Body of pancreas (tissue), 4 donors: ENCODE measurements around the gene CDCA4. TPM values are rescaled to one million over a fixed set of nuclear protein-coding genes. Genes with fewer than 3 reads are reported as not detected.

ENCODE experiments used
- ATAC-seq: fragments of 150-250 bp; one replicate; pipeline ENCODE4 v1.9.1; 2016
- DNase-seq, 4 donors: peaks; one replicate each; pipeline ENCODE4 v3.0.0-alpha.2; 2019
- H3K27ac ChIP-seq, 4 donors: fragments of 200-600 bp; sonication (generic); 1 replicate in 3 of 4; 2 replicates in 1 of 4; pipeline versions ENCODE4 v1.5.1 to v1.6.1; 2016 to 2019; ENCODE audit warnings: mild to moderate bottlenecking in 1 of 4, mixed read lengths in 1 of 4, moderate library complexity in 1 of 4
- H3K27me3 ChIP-seq, 2 donors: fragments of 200-600 bp; sonication (generic); one replicate each; pipeline ENCODE4 v1.6.0; 2016; ENCODE audit warnings: mild to moderate bottlenecking in 1 of 2
- H3K36me3 ChIP-seq, 2 donors: fragments of 200-600 bp; sonication (generic); replicated peaks in 1 of 2; 2 replicates each; pipeline ENCODE4 v1.5.1; 2016; ENCODE audit warnings: low read depth in 2 of 2; ENCODE audit not compliant: insufficient read depth in 1 of 2
- H3K4me1 ChIP-seq: fragments of 200-600 bp; sonication (generic); one replicate; pipeline ENCODE4 v1.6.0; 2016
- H3K4me3 ChIP-seq, 2 donors: fragments of 200-600 bp; sonication (generic); 1 replicate in 1 of 2; 2 replicates in 1 of 2; pipeline ENCODE4 v1.5.1; 2016 to 2019
- H3K9me3 ChIP-seq, 3 donors: fragments of 200-600 bp; sonication (generic); 1 replicate in 2 of 3; 2 replicates in 1 of 3; pipeline ENCODE4 v1.5.1; 2016
- POLR2A ChIP-seq, 3 donors: fragments of 450-650 bp; IDR thresholded peaks; one replicate each; pipeline ENCODE4 v1.6.1; 2016; ENCODE audit warnings: antibody characterized with exemption in 3 of 3, mild to moderate bottlenecking in 2 of 3
- WGBS, 2 donors: methylation state at CpG; one replicate each; pipeline ENCODE4 v1.1.5; 2017; 5-methylcytosine and 5-hydroxymethylcytosine counted together
- intact Hi-C: fragments of 100-400 bp; cut with DNase I; formaldehyde crosslinking; loops from one replicate; pipeline ENCODE4 v1.15.1; 2023
- total RNA-seq, 2 donors: library from RNA; depleted of rRNA; stranded (reverse); fragments of >200 nt; gene quantifications; one replicate each; pipeline ENCODE4 v1.1.0, GENCODE V29; 2016
- TF ChIP-seq, protein P1 (sequence below), 7 experiments: fragments of 450-650 bp in 4 of 7; fragments of 200-600 bp in 3 of 7; sonication (generic) in 3 of 7; IDR thresholded peaks; one replicate each; pipeline ENCODE4 v1.5.1; 2016 to 2019; ENCODE audit warnings: antibody characterized with exemption in 7 of 7

CDCA4 gene
- total RNA-seq, 2 donors from 2014 or later = 2.6 to 4.7 TPM

DNA sequence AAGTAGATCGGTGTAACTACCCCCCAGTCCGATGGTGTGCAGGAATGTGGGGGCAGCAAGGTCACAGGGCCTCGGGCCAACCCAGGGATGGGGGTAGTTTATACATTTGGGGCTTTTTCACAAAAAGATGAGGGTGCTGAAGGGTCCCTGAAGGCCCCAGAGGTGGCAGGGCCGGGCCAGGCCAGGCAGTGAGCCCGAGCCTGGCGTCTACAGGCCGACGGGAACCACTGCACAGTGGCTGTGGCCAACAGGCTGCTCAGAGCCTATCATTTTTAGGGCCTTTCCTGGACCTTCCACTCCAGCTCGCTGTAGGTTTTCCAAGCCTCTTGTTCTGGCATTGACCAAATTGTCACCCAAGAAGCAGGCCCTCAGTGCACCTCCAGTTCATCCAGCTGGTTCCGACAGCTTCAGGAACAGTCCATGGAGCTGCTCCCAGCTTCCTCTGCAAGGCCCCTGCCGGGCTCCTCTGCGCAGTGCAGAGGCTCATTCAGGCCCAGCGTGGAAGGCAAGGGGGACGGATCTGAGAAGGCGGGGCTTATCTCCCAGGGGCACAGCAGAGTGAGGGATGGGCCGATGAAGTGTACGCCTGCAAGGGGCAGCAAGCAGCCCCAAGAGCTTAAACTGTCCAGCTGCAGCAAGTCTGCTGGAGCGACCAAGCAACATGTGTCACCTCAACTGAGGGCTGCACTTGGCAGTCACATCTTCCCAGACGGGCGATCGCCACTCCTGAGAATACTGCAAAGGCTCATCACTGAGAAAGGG is 13.9 kb downstream of the CDCA4 start:
- ATAC-seq (no peak), DNase-seq (no peak)
- Histone ChIP-seq H3K36me3 (peaks cover 0 to 6% of the 10 kb centered on the region in 2 donors), H3K4me3 (no peak overlapping the region), H3K27me3 (no peaks in the 10 kb centered on the region), H3K9me3 (no peaks in the 10 kb centered on the region), H3K4me1 (no peaks in the 10 kb centered on the region), H3K27ac (no peak overlapping the region)
- TF ChIP-seq, protein P1, sequence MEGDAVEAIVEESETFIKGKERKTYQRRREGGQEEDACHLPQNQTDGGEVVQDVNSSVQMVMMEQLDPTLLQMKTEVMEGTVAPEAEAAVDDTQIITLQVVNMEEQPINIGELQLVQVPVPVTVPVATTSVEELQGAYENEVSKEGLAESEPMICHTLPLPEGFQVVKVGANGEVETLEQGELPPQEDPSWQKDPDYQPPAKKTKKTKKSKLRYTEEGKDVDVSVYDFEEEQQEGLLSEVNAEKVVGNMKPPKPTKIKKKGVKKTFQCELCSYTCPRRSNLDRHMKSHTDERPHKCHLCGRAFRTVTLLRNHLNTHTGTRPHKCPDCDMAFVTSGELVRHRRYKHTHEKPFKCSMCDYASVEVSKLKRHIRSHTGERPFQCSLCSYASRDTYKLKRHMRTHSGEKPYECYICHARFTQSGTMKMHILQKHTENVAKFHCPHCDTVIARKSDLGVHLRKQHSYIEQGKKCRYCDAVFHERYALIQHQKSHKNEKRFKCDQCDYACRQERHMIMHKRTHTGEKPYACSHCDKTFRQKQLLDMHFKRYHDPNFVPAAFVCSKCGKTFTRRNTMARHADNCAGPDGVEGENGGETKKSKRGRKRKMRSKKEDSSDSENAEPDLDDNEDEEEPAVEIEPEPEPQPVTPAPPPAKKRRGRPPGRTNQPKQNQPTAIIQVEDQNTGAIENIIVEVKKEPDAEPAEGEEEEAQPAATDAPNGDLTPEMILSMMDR (IDR thresholded peaks at IDR 0.05) = no peak
- TF ChIP-seq POLR2A (IDR thresholded peaks at IDR 0.05) = no peak
- 84 to 87% methylated on average over 8 to 21 of the region's 21 CpGs for WGBS, 2 donors
- intact Hi-C loops = no loop called here

DNA sequence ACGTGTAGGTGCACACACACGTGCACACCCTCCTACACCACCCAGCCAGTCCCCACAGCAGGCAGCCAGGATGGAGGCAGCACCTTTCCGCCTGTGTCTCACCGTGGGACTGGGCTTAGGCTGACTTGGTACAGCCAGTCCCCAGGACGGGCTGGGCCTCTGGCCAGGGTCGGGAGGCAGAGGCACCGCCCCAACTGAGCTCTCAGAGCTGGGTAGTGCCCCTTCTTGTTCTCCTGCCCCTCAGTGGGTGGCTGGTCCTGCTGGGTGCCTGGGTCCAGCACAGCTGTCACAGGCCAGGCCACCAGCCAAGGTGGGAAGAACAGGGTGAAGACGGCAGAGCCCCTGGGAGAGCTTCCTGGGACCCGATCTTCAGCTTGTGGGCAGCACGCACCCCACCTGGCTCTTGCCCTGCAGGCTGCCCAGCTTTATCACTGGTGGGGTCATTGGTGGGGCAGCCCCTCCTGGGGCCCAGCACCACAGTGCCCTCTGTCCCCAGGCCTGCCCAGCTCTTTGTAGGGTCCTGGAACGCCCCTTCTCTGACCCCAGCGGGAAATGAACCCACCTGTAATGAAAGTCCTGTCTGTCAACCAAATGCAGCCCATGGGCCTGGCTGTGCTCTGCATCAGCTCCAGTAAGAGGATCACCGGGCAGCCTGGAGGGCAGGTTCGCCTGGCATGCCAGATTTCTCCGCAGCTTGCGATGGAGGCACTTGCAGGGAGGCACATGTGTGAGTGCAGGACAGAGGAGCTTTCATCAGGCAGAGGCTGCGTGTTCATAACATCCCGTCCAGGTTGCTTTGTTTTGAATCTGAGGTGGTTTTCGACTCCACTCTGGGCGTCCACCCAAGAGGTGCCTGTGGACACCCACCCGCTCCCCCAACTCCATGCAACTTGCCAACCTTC is 14.7 kb downstream of the CDCA4 start:
- Histone ChIP-seq H3K27ac (no peak overlapping the region), H3K4me3 (no peak overlapping the region), H3K9me3 (no peaks in the 10 kb centered on the region), H3K4me1 (no peaks in the 10 kb centered on the region), H3K27me3 (no peaks in the 10 kb centered on the region), H3K36me3 (peaks cover 0 to 6% of the 10 kb centered on the region in 2 donors)
- 90 to 96% methylated on average over 5 to 20 of the region's 21 CpGs for WGBS, 2 donors
- intact Hi-C loops = no loop called here
- DNase-seq = no peak
- no peak for TF ChIP-seq POLR2A (IDR thresholded peaks at IDR 0.05)
- TF ChIP-seq, protein P1 (IDR thresholded peaks at IDR 0.05) = no peak
- ATAC-seq = no peak

DNA sequence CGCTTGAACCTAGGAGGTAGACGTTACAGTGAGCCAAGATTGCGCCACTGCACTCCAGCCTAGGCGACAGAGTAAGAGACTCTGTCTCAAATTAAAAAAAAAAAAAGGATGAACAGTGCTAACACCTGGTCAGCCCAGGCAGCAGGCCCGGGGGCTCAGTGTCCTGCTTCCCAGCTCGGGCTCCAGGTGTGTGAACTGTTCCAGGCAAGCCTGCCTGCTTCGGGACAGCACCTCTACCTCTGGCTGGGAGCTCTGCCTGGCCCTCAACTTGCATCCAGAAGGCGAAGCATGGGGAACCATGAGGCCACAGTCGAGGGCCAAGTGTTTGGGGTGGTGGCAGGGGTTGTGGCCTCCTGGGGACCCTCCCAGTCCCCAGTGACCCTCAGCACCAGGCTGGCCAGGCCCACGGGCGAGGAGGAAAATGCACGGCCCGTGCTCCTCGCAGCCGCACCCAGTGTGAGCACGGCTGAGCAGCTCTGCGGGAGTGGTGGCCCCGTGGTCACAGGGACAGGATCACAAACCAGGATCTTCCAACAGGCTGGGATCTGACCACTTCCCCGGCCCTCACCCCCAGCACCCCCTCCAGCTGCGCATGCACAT is 15.5 kb downstream of the CDCA4 start:
- TF ChIP-seq, protein P1 (IDR thresholded peaks at IDR 0.05) = no peak
- no peak for TF ChIP-seq POLR2A (IDR thresholded peaks at IDR 0.05)
- H3K27me3 ChIP-seq = no peaks in the 10 kb centered on the region
- no peaks in the 10 kb centered on the region for H3K36me3 ChIP-seq
- no peak overlapping the region for H3K27ac ChIP-seq
- no peak overlapping the region for H3K4me3 ChIP-seq
- no peaks in the 10 kb centered on the region for H3K4me1 ChIP-seq
- WGBS, 2 donors = 85 to 91% methylated on average over 6 to 19 of the region's 20 CpGs
- DNase-seq (no peak), ATAC-seq (no peak)
- intact Hi-C loops = no loop called here
- H3K9me3 ChIP-seq = no peaks in the 10 kb centered on the region

DNA sequence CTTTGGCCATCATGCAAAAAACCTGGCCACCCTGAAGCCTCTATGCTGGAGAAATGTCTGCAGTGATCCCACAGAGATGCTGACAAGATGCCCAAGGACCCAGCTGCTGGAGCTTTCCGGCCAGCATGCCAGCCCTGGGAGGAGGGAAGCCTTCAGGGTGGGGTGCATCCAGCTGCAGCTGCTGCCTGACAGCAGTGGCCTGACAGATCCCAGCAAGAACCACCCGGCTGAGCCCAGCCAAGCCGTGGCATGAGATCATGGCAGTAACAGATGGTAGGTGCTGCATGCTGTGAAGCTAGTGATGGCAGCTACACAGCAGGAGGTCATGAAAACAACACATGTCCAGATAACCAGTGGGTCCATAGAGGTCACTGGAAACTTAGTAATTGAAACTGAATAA is 21.5 kb downstream of the CDCA4 start:
- DNase-seq = no peak
- H3K4me1 ChIP-seq = no peaks in the 10 kb centered on the region
- no peak overlapping the region for H3K4me3 ChIP-seq
- H3K27me3 ChIP-seq = no peaks in the 10 kb centered on the region
- TF ChIP-seq POLR2A (IDR thresholded peaks at IDR 0.05) = no peak
- TF ChIP-seq, protein P1 (IDR thresholded peaks at IDR 0.05) = no peak
- no peak overlapping the region for H3K27ac ChIP-seq
- H3K9me3 ChIP-seq = no peaks in the 10 kb centered on the region
- ATAC-seq = no peak
- intact Hi-C loops = no loop called here
- peaks cover 0 to 2% of the 10 kb centered on the region in 2 donors for H3K36me3 ChIP-seq
- 91 to 93% methylated on average over 3 of the region's 3 CpGs for WGBS, 2 donors
